SK-N-SH (cell line): ENCODE results near the gene ERGIC1. TPM values are rescaled to one million over a fixed set of nuclear protein-coding genes. Genes with fewer than 3 reads are reported as not detected.

ENCODE experiments used
- CTCF ChIA-PET: fragments of 300-600, 350-600 bp; formaldehyde crosslinking; extraction: SDS; loops from one replicate; lab custom pipeline; 2021; lab: Yijun Ruan, JAX
- POLR2A ChIA-PET: fragments of 350-600 bp; sonication (Branson Sonifier 250); formaldehyde crosslinking; extraction: SDS; loops from one replicate; lab custom pipeline; 2020; ENCODE audit warnings: antibody characterized with exemption, inconsistent platforms; lab: Yijun Ruan, JAX
- DNase-seq: peaks from one replicate; pipeline ENCODE4 v3.0.0; 2012
- H2AFZ ChIP-seq: fragments of 200-600 bp; sonication (generic); 2 replicates; pipeline ENCODE4 v1.8.1; 2016; ENCODE audit warnings: antibody characterized with exemption, mild to moderate bottlenecking, low read depth
- H3F3A ChIP-seq: fragments of 200-600 bp; sonication (generic); replicated peaks from 2 replicates; pipeline ENCODE3; 2016; ENCODE audit warnings: antibody characterized with exemption, mild to moderate bottlenecking; ENCODE audit not compliant: insufficient read depth
- H3K27ac ChIP-seq, 2 experiments: fragments of 200-500 bp in 1 of 2; fragments of 200-600 bp in 1 of 2; sonication (Bioruptor generic) in 1 of 2; sonication (generic), shearing (Covaris generic) in 1 of 2; 2 replicates each; pipeline versions ENCODE4 v1.5.1 to v1.6.1; 2014 to 2016; ENCODE audit warnings: low read depth in 2 of 2, inconsistent platforms in 1 of 2, low read length in 1 of 2, mild to moderate bottlenecking in 1 of 2, mixed read lengths in 1 of 2
- H3K27me3 ChIP-seq: fragments of 200-600 bp; sonication (generic), shearing (Covaris generic); 2 replicates; pipeline ENCODE4 v1.6.1; 2016; ENCODE audit warnings: mixed run types; ENCODE audit not compliant: insufficient read depth
- H3K36me3 ChIP-seq, 2 experiments: fragments of 200-500 bp in 1 of 2; fragments of 200-600 bp in 1 of 2; sonication (Bioruptor generic) in 1 of 2; sonication (generic) in 1 of 2; replicated peaks in 1 of 2; 2 replicates each; pipeline versions ENCODE3 to v1.5.1; 2014 to 2016; ENCODE audit warnings: low read length in 1 of 2, mild to moderate bottlenecking in 1 of 2; ENCODE audit not compliant: insufficient read depth in 2 of 2, control insufficient read depth in 1 of 2
- H3K4me1 ChIP-seq, 2 experiments: fragments of 200-500 bp in 1 of 2; fragments of 200-600 bp in 1 of 2; sonication (Bioruptor generic) in 1 of 2; sonication (generic), shearing (Covaris generic) in 1 of 2; 2 replicates each; pipeline versions ENCODE4 v1.5.1 to v1.6.1; 2014 to 2016; ENCODE audit warnings: low read depth in 1 of 2, low read length in 1 of 2, mixed run types in 1 of 2; ENCODE audit not compliant: insufficient read depth in 2 of 2, control insufficient read depth in 1 of 2
- H3K4me2 ChIP-seq: fragments of 200-600 bp; sonication (generic), shearing (Covaris generic); 2 replicates; pipeline ENCODE4 v1.6.1; 2017; ENCODE audit warnings: mixed run types
- H3K4me3 ChIP-seq, 2 experiments: fragments of 200-500 bp in 1 of 2; fragments of 200-600 bp in 1 of 2; sonication (Bioruptor generic) in 1 of 2; sonication (generic), shearing (Covaris generic) in 1 of 2; 2 replicates each; pipeline versions ENCODE4 v1.5.1 to v1.8.1; 2014 to 2016; ENCODE audit warnings: low read depth in 2 of 2, inconsistent platforms in 1 of 2, low read length in 1 of 2, mild to moderate bottlenecking in 1 of 2, mixed read lengths in 1 of 2, moderate library complexity in 1 of 2
- H3K79me2 ChIP-seq: fragments of 200-600 bp; sonication (generic); 2 replicates; pipeline ENCODE4 v1.8.1; 2017; ENCODE audit warnings: mild to moderate bottlenecking; ENCODE audit not compliant: insufficient read depth
- H3K9ac ChIP-seq: fragments of 200-600 bp; sonication (generic); 2 replicates; pipeline ENCODE4 v1.6.1; 2017; ENCODE audit warnings: mixed run types
- H3K9me2 ChIP-seq: fragments of 200-600 bp; sonication (generic); 2 replicates; pipeline ENCODE4 v1.6.1; 2017; ENCODE audit warnings: mixed run types
- H3K9me3 ChIP-seq: fragments of 200-600 bp; sonication (generic); 2 replicates; pipeline ENCODE4 v1.6.1; 2017; ENCODE audit warnings: mixed run types, mild to moderate bottlenecking, moderate library complexity
- H4K20me1 ChIP-seq: fragments of 200-600 bp; sonication (generic); 2 replicates; pipeline ENCODE4 v1.6.1; 2017; ENCODE audit warnings: mild to moderate bottlenecking, mixed run types; ENCODE audit not compliant: insufficient read depth
- CHD2 ChIP-seq: fragments of 150-350 bp; IDR thresholded peaks from 2 replicates; pipeline ENCODE4 v1.6.1; 2018; ENCODE audit warnings: low read length; ENCODE audit not compliant: partially characterized antibody
- ELF1 ChIP-seq: IDR thresholded peaks from 2 replicates; pipeline ENCODE4 v1.4.0; 2012
- EZH2phosphoT487 ChIP-seq: fragments of 200-600 bp; sonication (generic); IDR thresholded peaks from 2 replicates; pipeline ENCODE4 v1.6.1; 2017; ENCODE audit warnings: low read depth, mixed run types, mild to moderate bottlenecking, antibody characterized with exemption, moderate library complexity, borderline replicate concordance
- FOXM1 ChIP-seq: IDR thresholded peaks from 2 replicates; pipeline ENCODE4 v1.4.0; 2012; ENCODE audit warnings: low read depth, mild to moderate bottlenecking
- GABPA ChIP-seq: IDR thresholded peaks from 2 replicates; pipeline ENCODE4 v1.4.0; 2012; ENCODE audit warnings: low read depth, mild to moderate bottlenecking
- IRF3 ChIP-seq: fragments of 150-350 bp; IDR thresholded peaks from 2 replicates; pipeline ENCODE4 v1.6.1; 2016; ENCODE audit warnings: mild to moderate bottlenecking, low read depth, low read length
- MAX ChIP-seq: IDR thresholded peaks from 2 replicates; pipeline ENCODE4 v1.4.0; 2012; ENCODE audit warnings: low read depth
- MEF2A ChIP-seq: IDR thresholded peaks from 2 replicates; pipeline ENCODE4 v1.4.0; 2012; ENCODE audit warnings: low read depth, borderline replicate concordance
- MXI1 ChIP-seq: IDR thresholded peaks from 2 replicates; pipeline ENCODE4 v1.6.1; 2012; ENCODE audit warnings: mild to moderate bottlenecking, low read depth, low read length, improper control_type of control experiment
- RCOR1 ChIP-seq: fragments of 150-350 bp; IDR thresholded peaks from 2 replicates; pipeline ENCODE4 v1.6.1; 2017; ENCODE audit warnings: antibody characterized with exemption, low read length
- RFX5 ChIP-seq: IDR thresholded peaks from 2 replicates; pipeline ENCODE4 v1.6.1; 2012; ENCODE audit warnings: mild to moderate bottlenecking, improper control_type of control experiment, low read length
- RXRA ChIP-seq: IDR thresholded peaks from 2 replicates; pipeline ENCODE4 v1.4.0; 2012; ENCODE audit warnings: low read depth, mild to moderate bottlenecking, borderline replicate concordance
- SIN3A ChIP-seq: IDR thresholded peaks from 2 replicates; pipeline ENCODE4 v1.6.1; 2012; ENCODE audit warnings: low read depth, mild to moderate bottlenecking, low read length, moderate library complexity, borderline replicate concordance
- SMC3 ChIP-seq: IDR thresholded peaks from 2 replicates; pipeline ENCODE4 v1.6.1; 2012; ENCODE audit warnings: low read depth, low read length, improper control_type of control experiment
- TEAD4 ChIP-seq: IDR thresholded peaks from 2 replicates; pipeline ENCODE4 v1.4.0; 2012; ENCODE audit warnings: mild to moderate bottlenecking, borderline replicate concordance; ENCODE audit not compliant: insufficient read depth
- ZBTB33 ChIP-seq: IDR thresholded peaks from 2 replicates; pipeline ENCODE4 v1.4.0; 2012; ENCODE audit warnings: low read depth, borderline replicate concordance
- WGBS: methylation state at CpG from one replicate; pipeline ENCODE4 v1.1.6; 2017; ENCODE audit warnings: low lambda C conversion rate; 5-methylcytosine and 5-hydroxymethylcytosine counted together
- polyA plus RNA-seq, 3 experiments: library from polyadenylated mRNA; depleted of rRNA; stranded (reverse); fragments of >200 nt; gene quantifications; 2 replicates each; pipeline ENCODE4 v1.2.3, GENCODE V29; 2012
- TF ChIP-seq, protein P1 (sequence below): fragments of 200-600 bp; sonication (generic); IDR thresholded peaks from 2 replicates; pipeline ENCODE4 v1.6.1; 2017; ENCODE audit warnings: antibody characterized with exemption, mild to moderate bottlenecking, moderate library complexity

ERGIC1 gene
- polyA plus RNA-seq, 1 of the 3 experiments (the other 2 are of a cell fraction): 101 TPM

GRCh38 chr5:172969921-172970320 is 135.9 kb downstream of the ERGIC1 start:
- ChIA-PET CTCF (no interaction called here), POLR2A (no interaction called here)
- no peaks in the 10 kb centered on the region for H3K9me3 ChIP-seq
- no peak for DNase-seq
- WGBS: 100% methylated on average over 1 of the region's 2 CpGs
- H3K4me1 ChIP-seq: no peaks in the 10 kb centered on the region
- no peak overlapping the region for H2AFZ ChIP-seq
- no peak overlapping the region for H3K9ac ChIP-seq
- TF ChIP-seq CHD2 (no peak), MEF2A (no peak), RCOR1 (no peak), FOXM1 (no peak), MAX (no peak), MXI1 (no peak)
- no peaks in the 10 kb centered on the region for H3K27me3 ChIP-seq
- peaks cover 15% of the 10 kb centered on the region; the same call in 1 of the 2 replicates for H3K79me2 ChIP-seq
- H3K36me3 ChIP-seq: peaks cover 21% of the 10 kb centered on the region in 2 experiments
- H3K4me3 ChIP-seq: no peak overlapping the region
- H3K4me2 ChIP-seq: no peak overlapping the region
- H4K20me1 ChIP-seq: no peaks in the 10 kb centered on the region
- H3F3A ChIP-seq: no peaks in the 10 kb centered on the region
- H3K9me2 ChIP-seq: no peaks in the 10 kb centered on the region
- H3K27ac ChIP-seq: no peak overlapping the region

DNA sequence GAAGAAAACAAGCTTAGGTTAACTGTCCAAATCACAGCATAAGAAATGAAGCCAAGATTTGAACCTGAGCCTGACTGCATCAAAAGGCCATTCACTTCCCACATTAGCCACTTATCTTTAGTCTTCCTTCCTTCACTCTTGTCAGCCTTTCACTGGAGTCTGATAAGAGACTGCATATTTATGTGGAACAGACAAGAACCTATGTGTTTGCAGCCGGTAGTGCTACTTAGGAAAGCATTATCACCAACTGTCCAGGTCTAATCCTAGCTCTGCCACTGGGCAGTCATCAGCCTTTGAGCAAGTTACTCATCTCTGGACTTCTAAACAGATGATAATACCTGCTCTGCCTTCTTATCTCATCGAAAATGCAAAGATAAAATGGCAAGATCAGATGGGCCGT is 137.4 kb downstream of the ERGIC1 start:
- no peak overlapping the region for H3K4me3 ChIP-seq
- no peak overlapping the region for H2AFZ ChIP-seq
- ChIA-PET POLR2A (no interaction called here), CTCF (interaction anchor here (1.6 to 1.9 kb wide), 2 partner anchors 13 to 39 kb away, joined by 5 to 7 read pairs; partner anchors contain the start of gene ATP6V0E1)
- no peaks in the 10 kb centered on the region for H3K9me3 ChIP-seq
- H3K27me3 ChIP-seq: no peaks in the 10 kb centered on the region
- H3K4me2 ChIP-seq: no peak overlapping the region
- H3K36me3 ChIP-seq: peaks cover 12 to 16% of the 10 kb centered on the region in 2 experiments
- no peak overlapping the region for H3K9ac ChIP-seq
- H3K27ac ChIP-seq: no peak overlapping the region
- peaks cover 4% of the 10 kb centered on the region; the same call in 1 of the 2 replicates for H3K79me2 ChIP-seq
- WGBS: 58% methylated on average over 3 of the region's 3 CpGs
- H4K20me1 ChIP-seq: no peaks in the 10 kb centered on the region
- no peaks in the 10 kb centered on the region for H3F3A ChIP-seq
- no peaks in the 10 kb centered on the region for H3K9me2 ChIP-seq
- no peak for TF ChIP-seq SIN3A
- no peak for TF ChIP-seq RXRA
- TF ChIP-seq RCOR1: no peak
- TF ChIP-seq SMC3: no peak
- no peak for TF ChIP-seq GABPA
- no peak for TF ChIP-seq RFX5
- TF ChIP-seq ELF1: no peak
- TF ChIP-seq MAX: no peak
- TF ChIP-seq ZBTB33: no peak
- TF ChIP-seq, protein P1, sequence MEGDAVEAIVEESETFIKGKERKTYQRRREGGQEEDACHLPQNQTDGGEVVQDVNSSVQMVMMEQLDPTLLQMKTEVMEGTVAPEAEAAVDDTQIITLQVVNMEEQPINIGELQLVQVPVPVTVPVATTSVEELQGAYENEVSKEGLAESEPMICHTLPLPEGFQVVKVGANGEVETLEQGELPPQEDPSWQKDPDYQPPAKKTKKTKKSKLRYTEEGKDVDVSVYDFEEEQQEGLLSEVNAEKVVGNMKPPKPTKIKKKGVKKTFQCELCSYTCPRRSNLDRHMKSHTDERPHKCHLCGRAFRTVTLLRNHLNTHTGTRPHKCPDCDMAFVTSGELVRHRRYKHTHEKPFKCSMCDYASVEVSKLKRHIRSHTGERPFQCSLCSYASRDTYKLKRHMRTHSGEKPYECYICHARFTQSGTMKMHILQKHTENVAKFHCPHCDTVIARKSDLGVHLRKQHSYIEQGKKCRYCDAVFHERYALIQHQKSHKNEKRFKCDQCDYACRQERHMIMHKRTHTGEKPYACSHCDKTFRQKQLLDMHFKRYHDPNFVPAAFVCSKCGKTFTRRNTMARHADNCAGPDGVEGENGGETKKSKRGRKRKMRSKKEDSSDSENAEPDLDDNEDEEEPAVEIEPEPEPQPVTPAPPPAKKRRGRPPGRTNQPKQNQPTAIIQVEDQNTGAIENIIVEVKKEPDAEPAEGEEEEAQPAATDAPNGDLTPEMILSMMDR: no peak
- TF ChIP-seq TEAD4: no peak
- TF ChIP-seq EZH2phosphoT487: no peak
- no peak for TF ChIP-seq IRF3
- no peak for TF ChIP-seq FOXM1
- DNase-seq: no peak
- H3K4me1 ChIP-seq: no peaks in the 10 kb centered on the region
